Measurements from ENCODE around the gene FAM170B.

The FAM170B gene

DNA sequence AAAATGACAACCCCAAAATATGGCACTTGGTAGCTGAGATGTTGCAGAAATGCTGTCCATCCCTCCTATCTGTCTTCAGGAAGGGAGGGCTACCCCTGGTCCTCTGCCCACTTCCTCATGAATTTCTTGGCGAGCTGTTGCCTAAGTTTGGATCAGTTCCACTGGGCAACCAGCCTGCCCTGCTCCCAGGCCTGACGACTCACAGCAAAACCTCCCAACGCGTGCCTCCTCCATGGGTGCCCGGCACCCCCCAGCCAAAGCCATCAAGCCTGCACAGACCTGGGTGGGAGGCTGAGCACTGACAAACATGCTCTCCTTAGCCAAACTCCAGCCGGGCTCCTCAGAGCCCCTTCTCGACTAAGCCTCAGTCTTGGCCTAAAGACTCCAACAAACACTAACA lies 27.4 kb downstream of the FAM170B start:
- H3K9me3 ChIP-seq (ENCODE audit: control insufficient read depth in 1 of 2, low read length in 2 of 2), result no peaks in the 10 kb centered on the region
- no peaks in the 10 kb centered on the region for H3K36me3 ChIP-seq (ENCODE audit: control insufficient read depth in 1 of 2, insufficient read depth in 2 of 2, low read length in 2 of 2)
- H3K27me3 ChIP-seq (ENCODE audit: control insufficient read depth in 1 of 2, insufficient read depth in 2 of 2, low read length in 2 of 2), result no peaks in the 10 kb centered on the region
- peaks cover 4% of the 10 kb centered on the region in 2 donors for H3K4me1 ChIP-seq (ENCODE audit: control insufficient read depth in 1 of 2, insufficient read depth in 2 of 2, low read length in 2 of 2)
- H3K9ac ChIP-seq (ENCODE audit: low read depth in 1 of 2, low read length in 2 of 2), result no peak overlapping the region
- no peak overlapping the region for H3K27ac ChIP-seq (ENCODE audit: low read depth, low read length)
- no peak overlapping the region for H3K4me3 ChIP-seq (ENCODE audit: low read depth in 1 of 2, low read length in 2 of 2)

DNA sequence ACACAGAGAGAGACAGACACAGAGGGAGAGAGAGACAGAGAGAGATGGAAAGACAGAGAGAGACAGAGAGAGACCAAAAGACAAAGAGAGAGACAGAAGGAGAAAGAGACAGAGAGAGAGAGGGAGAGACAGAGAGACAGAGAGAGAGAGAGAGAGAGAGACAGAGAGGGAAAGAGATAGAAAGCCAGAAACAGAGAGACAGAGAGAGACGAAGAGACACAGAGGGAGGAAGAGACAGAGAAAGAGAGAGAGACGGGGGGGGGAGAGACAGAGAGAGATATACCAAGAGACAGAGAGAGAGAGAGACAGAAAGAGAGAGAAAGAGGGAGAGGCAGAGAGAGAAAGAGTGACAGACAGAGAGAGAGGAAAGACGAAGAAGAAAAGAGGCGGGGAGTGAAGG lies 28.7 kb downstream of the FAM170B start:
- no peak overlapping the region for H3K9ac ChIP-seq (ENCODE audit: low read depth in 1 of 2, low read length in 2 of 2)
- no peaks in the 10 kb centered on the region for H3K9me3 ChIP-seq (ENCODE audit: control insufficient read depth in 1 of 2, low read length in 2 of 2)
- H3K27ac ChIP-seq (ENCODE audit: low read depth, low read length), result no peak overlapping the region
- no peaks in the 10 kb centered on the region for H3K36me3 ChIP-seq (ENCODE audit: control insufficient read depth in 1 of 2, insufficient read depth in 2 of 2, low read length in 2 of 2)
- H3K4me3 ChIP-seq (ENCODE audit: low read depth in 1 of 2, low read length in 2 of 2), result no peak overlapping the region
- no peaks in the 10 kb centered on the region for H3K27me3 ChIP-seq (ENCODE audit: control insufficient read depth in 1 of 2, insufficient read depth in 2 of 2, low read length in 2 of 2)
- peaks cover 0 to 4% of the 10 kb centered on the region in 2 donors for H3K4me1 ChIP-seq (ENCODE audit: control insufficient read depth in 1 of 2, insufficient read depth in 2 of 2, low read length in 2 of 2)

DNA sequence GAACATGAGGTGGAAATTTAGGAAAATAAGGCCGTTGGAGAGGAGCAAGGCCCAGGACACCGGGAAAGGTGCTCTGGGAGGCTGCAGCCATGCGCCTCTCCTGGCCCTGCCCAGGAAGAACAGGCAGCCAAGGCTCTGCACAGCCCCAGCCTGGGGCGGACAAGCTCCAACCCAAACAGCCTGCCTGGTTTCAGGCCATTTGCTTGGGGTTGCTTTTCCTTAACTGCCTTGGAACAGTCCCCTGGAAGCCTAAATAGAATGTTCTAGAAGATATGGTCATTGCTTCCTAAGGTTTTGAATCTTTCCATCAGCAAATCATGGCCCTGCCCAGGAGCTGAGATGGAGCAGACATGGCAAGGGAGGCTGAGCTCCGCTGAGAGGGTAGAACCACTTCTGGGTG lies 29.5 kb downstream of the FAM170B start:
- Histone ChIP-seq H3K4me1 (ENCODE audit: control insufficient read depth in 1 of 2, insufficient read depth in 2 of 2, low read length in 2 of 2) (peaks cover 0 to 4% of the 10 kb centered on the region in 2 donors), H3K9me3 (ENCODE audit: control insufficient read depth in 1 of 2, low read length in 2 of 2) (no peaks in the 10 kb centered on the region), H3K27me3 (ENCODE audit: control insufficient read depth in 1 of 2, insufficient read depth in 2 of 2, low read length in 2 of 2) (no peaks in the 10 kb centered on the region), H3K27ac (ENCODE audit: low read depth, low read length) (no peak overlapping the region), H3K36me3 (ENCODE audit: control insufficient read depth in 1 of 2, insufficient read depth in 2 of 2, low read length in 2 of 2) (no peaks in the 10 kb centered on the region), H3K9ac (ENCODE audit: low read depth in 1 of 2, low read length in 2 of 2) (no peak overlapping the region), H3K4me3 (ENCODE audit: low read depth in 1 of 2, low read length in 2 of 2) (no peak overlapping the region)

DNA sequence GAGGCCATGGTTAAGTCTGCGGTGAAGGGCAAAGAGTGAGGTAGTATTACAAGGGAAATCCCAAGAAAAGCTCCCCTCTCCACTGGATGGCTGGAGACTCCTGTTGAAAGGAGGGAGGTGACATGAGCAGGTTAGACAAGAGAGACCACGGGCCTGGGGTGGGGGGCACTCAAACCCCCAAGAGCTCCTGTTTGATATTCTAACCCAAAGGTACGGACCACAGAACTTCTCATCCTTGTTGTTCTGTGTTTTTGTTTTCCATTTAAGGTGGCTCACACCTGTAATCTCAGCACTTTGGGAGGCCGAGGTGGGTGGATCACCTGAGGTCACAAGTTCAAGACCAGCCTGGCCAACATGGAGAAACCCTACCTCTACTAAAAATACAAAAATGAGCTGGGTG lies 30.1 kb downstream of the FAM170B start:
- H3K9me3 ChIP-seq (ENCODE audit: control insufficient read depth in 1 of 2, low read length in 2 of 2), result no peaks in the 10 kb centered on the region
- H3K4me3 ChIP-seq (ENCODE audit: low read depth in 1 of 2, low read length in 2 of 2), result no peak overlapping the region
- H3K36me3 ChIP-seq (ENCODE audit: control insufficient read depth in 1 of 2, insufficient read depth in 2 of 2, low read length in 2 of 2), result no peaks in the 10 kb centered on the region
- H3K9ac ChIP-seq (ENCODE audit: low read depth in 1 of 2, low read length in 2 of 2), result no peak overlapping the region
- no peak overlapping the region for H3K27ac ChIP-seq (ENCODE audit: low read depth, low read length)
- H3K27me3 ChIP-seq (ENCODE audit: control insufficient read depth in 1 of 2, insufficient read depth in 2 of 2, low read length in 2 of 2), result no peaks in the 10 kb centered on the region
- peaks cover 0 to 4% of the 10 kb centered on the region in 2 donors for H3K4me1 ChIP-seq (ENCODE audit: control insufficient read depth in 1 of 2, insufficient read depth in 2 of 2, low read length in 2 of 2)

DNA sequence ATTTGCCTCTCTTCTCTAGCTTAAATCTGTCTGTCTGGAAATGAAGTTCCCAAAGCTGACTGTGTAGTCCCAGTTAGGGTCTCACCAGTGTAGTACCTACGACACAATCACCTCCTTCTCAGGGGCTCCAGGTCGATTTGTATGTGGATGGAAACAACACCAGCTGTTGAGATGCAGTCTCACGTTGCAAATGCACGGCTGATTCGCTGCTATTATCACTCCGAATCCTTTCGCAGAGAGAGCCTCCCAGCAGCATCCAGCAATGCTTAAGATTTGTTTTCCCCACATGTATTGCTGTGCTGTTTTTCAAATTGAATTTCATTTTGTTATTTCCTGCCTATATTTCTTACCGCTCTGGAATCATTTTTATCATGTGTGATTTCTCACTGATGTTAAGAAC lies 34.8 kb downstream of the FAM170B start:
- Histone ChIP-seq H3K27ac (ENCODE audit: low read depth, low read length) (no peak overlapping the region), H3K27me3 (ENCODE audit: control insufficient read depth in 1 of 2, insufficient read depth in 2 of 2, low read length in 2 of 2) (no peaks in the 10 kb centered on the region), H3K4me1 (ENCODE audit: control insufficient read depth in 1 of 2, insufficient read depth in 2 of 2, low read length in 2 of 2) (no peaks in the 10 kb centered on the region), H3K4me3 (ENCODE audit: low read depth in 1 of 2, low read length in 2 of 2) (no peak overlapping the region), H3K9ac (ENCODE audit: low read depth in 1 of 2, low read length in 2 of 2) (no peak overlapping the region), H3K36me3 (ENCODE audit: control insufficient read depth in 1 of 2, insufficient read depth in 2 of 2, low read length in 2 of 2) (no peaks in the 10 kb centered on the region), H3K9me3 (ENCODE audit: control insufficient read depth in 1 of 2, low read length in 2 of 2) (no peaks in the 10 kb centered on the region)

DNA sequence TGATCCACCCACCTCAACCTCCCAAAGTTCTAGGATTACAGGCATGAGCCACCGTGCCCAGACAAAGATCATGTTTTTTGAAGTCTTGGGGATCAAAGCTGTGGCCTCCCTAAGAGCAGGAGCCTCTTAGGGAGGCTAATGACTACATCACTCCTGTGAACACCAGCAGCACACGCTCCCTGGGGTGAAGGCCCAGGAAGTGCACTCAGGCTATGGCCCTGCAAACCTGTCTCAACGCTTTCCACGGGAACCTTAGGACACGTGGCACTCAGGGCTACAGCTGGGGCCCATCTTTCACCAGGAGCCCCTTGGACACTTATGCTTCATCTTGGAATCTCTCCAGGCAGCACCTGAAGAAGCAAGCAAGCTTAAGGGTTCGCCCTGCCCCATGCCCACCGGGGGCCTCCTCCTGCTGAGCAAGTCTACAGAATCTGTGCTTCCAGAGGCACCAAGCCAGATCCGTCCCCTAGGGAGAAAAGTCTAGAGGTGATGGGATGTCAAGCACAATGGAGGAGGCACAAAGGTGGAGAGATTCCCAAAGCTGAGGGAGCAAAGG lies 36.9 kb downstream of the FAM170B start:
- no peak overlapping the region for H3K4me3 ChIP-seq (ENCODE audit: low read depth in 1 of 2, low read length in 2 of 2)
- no peaks in the 10 kb centered on the region for H3K27me3 ChIP-seq (ENCODE audit: control insufficient read depth in 1 of 2, insufficient read depth in 2 of 2, low read length in 2 of 2)
- H3K9me3 ChIP-seq (ENCODE audit: control insufficient read depth in 1 of 2, low read length in 2 of 2), result no peaks in the 10 kb centered on the region
- no peaks in the 10 kb centered on the region for H3K36me3 ChIP-seq (ENCODE audit: control insufficient read depth in 1 of 2, insufficient read depth in 2 of 2, low read length in 2 of 2)
- no peaks in the 10 kb centered on the region for H3K4me1 ChIP-seq (ENCODE audit: control insufficient read depth in 1 of 2, insufficient read depth in 2 of 2, low read length in 2 of 2)
- no peak overlapping the region for H3K9ac ChIP-seq (ENCODE audit: low read depth in 1 of 2, low read length in 2 of 2)
- H3K27ac ChIP-seq (ENCODE audit: low read depth, low read length), result no peak overlapping the region

DNA sequence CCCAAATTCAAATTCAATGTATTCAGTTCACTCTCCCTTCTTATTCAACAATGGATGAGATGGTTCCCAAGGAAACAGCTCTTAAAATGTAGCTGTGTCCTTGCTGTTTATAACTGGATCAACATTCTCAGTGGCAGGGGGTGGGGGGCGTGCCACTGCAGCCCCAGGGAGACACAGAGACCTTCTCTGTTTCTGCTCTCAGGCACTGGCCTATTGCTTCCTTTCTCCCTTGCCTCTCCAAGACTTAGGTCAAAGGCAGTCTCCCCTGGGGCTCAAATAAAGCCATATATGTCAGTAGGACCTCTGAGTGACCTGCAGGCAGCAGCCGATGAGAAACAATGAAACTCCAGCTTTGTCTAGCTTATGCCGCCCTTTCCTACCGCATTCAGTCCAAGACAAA lies 39.2 kb downstream of the FAM170B start:
- Histone ChIP-seq H3K4me3 (ENCODE audit: low read depth in 1 of 2, low read length in 2 of 2) (no peak overlapping the region), H3K9ac (ENCODE audit: low read depth in 1 of 2, low read length in 2 of 2) (no peak overlapping the region), H3K36me3 (ENCODE audit: control insufficient read depth in 1 of 2, insufficient read depth in 2 of 2, low read length in 2 of 2) (no peaks in the 10 kb centered on the region), H3K27ac (ENCODE audit: low read depth, low read length) (no peak overlapping the region), H3K27me3 (ENCODE audit: control insufficient read depth in 1 of 2, insufficient read depth in 2 of 2, low read length in 2 of 2) (no peaks in the 10 kb centered on the region), H3K9me3 (ENCODE audit: control insufficient read depth in 1 of 2, low read length in 2 of 2) (no peaks in the 10 kb centered on the region), H3K4me1 (ENCODE audit: control insufficient read depth in 1 of 2, insufficient read depth in 2 of 2, low read length in 2 of 2) (no peaks in the 10 kb centered on the region)

DNA sequence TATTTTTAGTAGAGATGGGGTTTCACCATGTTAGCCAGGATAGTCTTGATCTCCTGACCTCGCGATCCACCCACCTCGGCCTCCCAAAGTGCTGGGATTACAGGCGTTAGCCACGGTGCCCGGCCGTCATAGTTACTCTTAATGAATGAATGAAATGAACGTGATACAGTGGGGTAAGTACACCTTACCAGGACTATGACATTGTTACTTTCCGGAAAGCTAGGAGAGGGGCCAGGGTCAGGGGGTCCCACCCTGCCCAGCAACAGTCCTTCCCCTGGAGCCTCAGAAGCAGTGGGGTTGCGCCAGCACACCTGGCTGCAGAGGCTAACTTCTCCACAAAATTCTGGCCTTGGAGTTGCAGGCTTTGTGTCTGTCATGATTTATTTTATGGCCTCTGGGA lies 39.9 kb downstream of the FAM170B start:
- H3K27ac ChIP-seq (ENCODE audit: low read depth, low read length), result no peak overlapping the region

DNA sequence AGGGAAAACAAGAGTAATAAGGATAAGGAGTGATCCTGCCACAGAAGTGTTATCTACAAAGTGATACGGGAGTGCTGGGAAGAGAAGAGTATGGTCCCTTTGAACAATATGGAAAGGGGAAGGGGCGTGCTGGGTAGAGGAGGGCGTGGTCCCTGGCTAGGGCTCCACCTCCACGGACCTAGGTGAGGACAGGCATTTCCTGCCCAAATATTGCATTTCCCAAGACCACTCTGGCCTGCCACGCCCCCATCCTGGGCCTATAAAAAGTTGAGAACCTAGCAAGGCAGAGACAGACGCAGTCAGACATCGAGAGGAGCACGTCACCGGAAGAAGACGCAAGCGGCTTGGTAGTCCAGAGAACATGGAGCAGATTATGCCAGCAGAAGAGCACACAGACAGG lies 41.3 kb downstream of the FAM170B start:
- Histone ChIP-seq H3K4me1 (ENCODE audit: control insufficient read depth in 1 of 2, insufficient read depth in 2 of 2, low read length in 2 of 2) (no peaks in the 10 kb centered on the region), H3K27ac (ENCODE audit: low read depth, low read length) (no peak overlapping the region), H3K4me3 (ENCODE audit: low read depth in 1 of 2, low read length in 2 of 2) (no peak overlapping the region), H3K9me3 (ENCODE audit: control insufficient read depth in 1 of 2, low read length in 2 of 2) (peaks cover 0 to 2% of the 10 kb centered on the region in 2 donors), H3K36me3 (ENCODE audit: control insufficient read depth in 1 of 2, insufficient read depth in 2 of 2, low read length in 2 of 2) (no peaks in the 10 kb centered on the region), H3K27me3 (ENCODE audit: control insufficient read depth in 1 of 2, insufficient read depth in 2 of 2, low read length in 2 of 2) (no peaks in the 10 kb centered on the region), H3K9ac (ENCODE audit: low read depth in 1 of 2, low read length in 2 of 2) (no peak overlapping the region)

More for the DNA sequence above, 39.9 kb downstream of the FAM170B start:
- H3K9ac ChIP-seq (ENCODE audit: low read depth in 1 of 2, low read length in 2 of 2), result no peak overlapping the region
- H3K27me3 ChIP-seq (ENCODE audit: control insufficient read depth in 1 of 2, insufficient read depth in 2 of 2, low read length in 2 of 2), result no peaks in the 10 kb centered on the region
- H3K4me1 ChIP-seq (ENCODE audit: control insufficient read depth in 1 of 2, insufficient read depth in 2 of 2, low read length in 2 of 2), result no peaks in the 10 kb centered on the region
- no peaks in the 10 kb centered on the region for H3K36me3 ChIP-seq (ENCODE audit: control insufficient read depth in 1 of 2, insufficient read depth in 2 of 2, low read length in 2 of 2)
- no peaks in the 10 kb centered on the region for H3K9me3 ChIP-seq (ENCODE audit: control insufficient read depth in 1 of 2, low read length in 2 of 2)
- no peak overlapping the region for H3K4me3 ChIP-seq (ENCODE audit: low read depth in 1 of 2, low read length in 2 of 2)

DNA sequence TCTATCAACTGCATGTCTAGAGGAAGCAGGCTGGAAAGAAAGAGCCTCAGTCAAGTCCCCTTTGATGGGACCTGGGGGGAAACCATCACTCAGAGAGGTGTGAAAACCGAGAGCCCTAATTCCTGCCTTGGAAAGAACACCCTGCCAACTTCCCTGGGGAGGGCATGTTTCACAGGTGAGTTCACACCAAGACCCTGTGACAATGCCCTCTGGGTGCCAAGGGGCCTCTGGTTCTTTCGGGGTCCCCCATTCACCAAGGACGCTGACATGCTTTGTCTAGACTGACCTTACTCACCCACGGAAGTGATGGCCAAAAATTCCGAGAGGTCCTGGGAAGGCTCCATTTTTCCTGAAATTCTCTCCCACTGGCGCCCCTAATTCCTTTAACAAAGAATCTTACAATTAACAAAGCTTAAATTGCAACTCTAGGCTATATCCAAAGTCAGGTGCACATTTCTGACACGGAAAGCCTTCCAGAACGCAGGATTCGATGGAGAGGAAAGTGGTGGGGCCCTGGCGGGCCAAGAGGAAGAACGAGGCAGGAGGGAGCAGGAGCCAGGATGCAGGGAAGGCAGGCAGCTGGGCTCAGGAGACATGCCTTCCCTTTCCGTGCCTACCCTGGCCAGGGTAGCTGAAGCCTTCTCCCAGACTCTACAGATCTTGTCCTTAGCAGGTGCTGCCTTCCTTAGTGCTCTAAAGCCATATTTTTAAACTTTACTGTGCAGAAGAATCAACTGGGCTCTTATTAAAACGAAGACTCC lies 42.2 kb downstream of the FAM170B start:
- Histone ChIP-seq H3K4me1 (ENCODE audit: control insufficient read depth in 1 of 2, insufficient read depth in 2 of 2, low read length in 2 of 2) (no peaks in the 10 kb centered on the region), H3K27ac (ENCODE audit: low read depth, low read length) (no peak overlapping the region), H3K36me3 (ENCODE audit: control insufficient read depth in 1 of 2, insufficient read depth in 2 of 2, low read length in 2 of 2) (no peaks in the 10 kb centered on the region), H3K9ac (ENCODE audit: low read depth in 1 of 2, low read length in 2 of 2) (no peak overlapping the region), H3K9me3 (ENCODE audit: control insufficient read depth in 1 of 2, low read length in 2 of 2) (peaks cover 0 to 6% of the 10 kb centered on the region in 2 donors), H3K27me3 (ENCODE audit: control insufficient read depth in 1 of 2, insufficient read depth in 2 of 2, low read length in 2 of 2) (no peaks in the 10 kb centered on the region), H3K4me3 (ENCODE audit: low read depth in 1 of 2, low read length in 2 of 2) (no peak overlapping the region)

Measured in duodenal mucosa (tissue), 2 donors.